Astrocyte (in vitro differentiated cells and primary cell): ENCODE results near the gene EXOSC6.

ENCODE experiments used
- CTCF ChIP-seq: IDR thresholded peaks from 2 replicates; pipeline ENCODE4 v1.5.1; 2011; ENCODE audit warnings: low read depth, mild to moderate bottlenecking, inconsistent platforms, low read length, moderate library complexity; ENCODE audit not compliant: insufficient read depth
- EZH2 ChIP-seq: IDR thresholded peaks from 2 replicates; pipeline ENCODE4 v1.6.1; 2012; ENCODE audit warnings: mild to moderate bottlenecking, low read length, inconsistent platforms; ENCODE audit not compliant: insufficient read depth

- TF ChIP-seq CTCF (no peak), EZH2 (no peak)
Observed at GRCh38 chr16:70255574-70255973, 3.8 kb upstream of the EXOSC6 start.
